GM12892 (cell line): ENCODE results near the gene GALNT14.

Source experiments
- POLR2A ChIP-seq: IDR thresholded peaks from 2 replicates; pipeline ENCODE4 v1.6.1; 2011; ENCODE audit warnings: low read depth, low read length, control low read depth
- POLR2AphosphoS5 ChIP-seq: IDR thresholded peaks from 2 replicates; pipeline ENCODE4 v1.6.1; 2011; ENCODE audit warnings: low read depth, low read length, control low read depth

DNA sequence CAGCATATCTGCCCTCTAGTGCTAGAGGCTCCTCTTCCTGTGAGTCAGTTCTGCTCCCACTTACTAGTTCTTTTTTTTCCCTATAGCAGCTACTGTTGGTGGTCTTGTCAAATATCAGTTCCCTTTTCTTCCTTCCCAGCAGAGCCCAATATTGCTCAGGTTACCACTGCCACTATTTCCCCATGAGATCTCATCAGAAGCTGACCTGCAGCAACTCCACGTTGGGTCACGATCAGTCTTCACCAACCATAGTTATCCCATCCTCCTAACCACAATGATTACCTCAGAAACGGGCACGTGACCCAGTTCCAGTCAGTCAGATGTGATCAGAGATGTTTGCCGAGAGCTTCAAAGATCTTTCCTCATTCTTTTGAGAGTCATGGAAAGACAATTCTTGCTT lies 271.3 kb downstream of the GALNT14 start:
- TF ChIP-seq POLR2A: no peak
- TF ChIP-seq POLR2AphosphoS5: no peak
